GM12865 (cell line): Measurements from ENCODE around the gene TAS1R1.

Experiments used
- DNase-seq: peaks from one replicate; pipeline ENCODE4 v3.0.0; 2010; ENCODE audit warnings: low read depth
- H3K4me3 ChIP-seq: 2 replicates; pipeline ENCODE4 v1.5.1; 2011; ENCODE audit warnings: mild to moderate bottlenecking, low read depth, low read length, control low read depth
- TF ChIP-seq, protein P1 (sequence below): IDR thresholded peaks from 2 replicates; pipeline ENCODE4 v1.5.1; 2011; ENCODE audit warnings: low read length, control low read depth, low read depth, inconsistent platforms; ENCODE audit not compliant: insufficient read depth; ENCODE audit errors: missing control alignments

Gene TAS1R1

DNA sequence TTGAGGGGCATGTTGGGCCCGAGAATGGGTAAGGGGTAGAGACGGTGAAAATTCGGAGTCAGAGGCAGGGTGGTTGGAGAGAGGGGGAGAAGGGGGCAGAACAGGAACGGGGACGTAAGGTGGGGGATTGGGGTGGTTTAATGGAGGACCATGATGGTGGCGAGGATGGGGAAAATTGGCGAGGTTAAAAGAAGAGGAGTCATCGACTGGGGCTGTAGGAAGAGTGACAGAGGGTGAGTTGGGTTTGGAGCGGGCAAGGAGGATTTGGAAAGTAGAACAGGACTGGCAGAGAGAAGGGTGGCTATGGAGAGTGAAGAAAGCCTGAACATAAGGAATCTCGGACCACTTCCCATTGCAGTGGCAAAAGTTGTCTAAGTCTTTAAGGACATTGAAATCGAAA, 13.9 kb downstream of the TAS1R1 start:
- TF ChIP-seq, protein P1, sequence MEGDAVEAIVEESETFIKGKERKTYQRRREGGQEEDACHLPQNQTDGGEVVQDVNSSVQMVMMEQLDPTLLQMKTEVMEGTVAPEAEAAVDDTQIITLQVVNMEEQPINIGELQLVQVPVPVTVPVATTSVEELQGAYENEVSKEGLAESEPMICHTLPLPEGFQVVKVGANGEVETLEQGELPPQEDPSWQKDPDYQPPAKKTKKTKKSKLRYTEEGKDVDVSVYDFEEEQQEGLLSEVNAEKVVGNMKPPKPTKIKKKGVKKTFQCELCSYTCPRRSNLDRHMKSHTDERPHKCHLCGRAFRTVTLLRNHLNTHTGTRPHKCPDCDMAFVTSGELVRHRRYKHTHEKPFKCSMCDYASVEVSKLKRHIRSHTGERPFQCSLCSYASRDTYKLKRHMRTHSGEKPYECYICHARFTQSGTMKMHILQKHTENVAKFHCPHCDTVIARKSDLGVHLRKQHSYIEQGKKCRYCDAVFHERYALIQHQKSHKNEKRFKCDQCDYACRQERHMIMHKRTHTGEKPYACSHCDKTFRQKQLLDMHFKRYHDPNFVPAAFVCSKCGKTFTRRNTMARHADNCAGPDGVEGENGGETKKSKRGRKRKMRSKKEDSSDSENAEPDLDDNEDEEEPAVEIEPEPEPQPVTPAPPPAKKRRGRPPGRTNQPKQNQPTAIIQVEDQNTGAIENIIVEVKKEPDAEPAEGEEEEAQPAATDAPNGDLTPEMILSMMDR = no peak
- DNase-seq = no peak

DNA sequence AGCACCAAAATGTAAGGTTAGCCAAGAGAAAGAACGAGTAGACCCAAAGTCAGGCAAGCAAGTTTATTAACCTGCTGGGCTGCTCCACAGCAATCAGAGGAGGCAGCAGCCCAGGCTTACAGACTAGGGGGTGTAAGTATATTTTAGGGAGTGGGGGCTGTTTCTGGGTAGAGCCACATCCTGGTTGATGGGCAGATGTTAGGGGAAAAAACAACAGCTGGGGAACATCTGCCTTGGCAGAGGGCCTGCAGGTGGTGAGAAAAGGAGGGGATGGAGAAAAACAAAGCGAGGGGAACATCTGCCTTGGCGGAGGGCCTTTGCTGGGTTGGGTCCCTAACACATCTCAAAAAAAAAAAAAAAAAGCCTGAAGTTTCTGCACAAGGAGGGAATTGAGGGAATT, 15.0 kb downstream of the TAS1R1 start:
- H3K4me3 ChIP-seq = no peak overlapping the region
- TF ChIP-seq, protein P1 = no peak
- peak; percentile 37 for DNase-seq

More for the DNA sequence above, 13.9 kb downstream of the TAS1R1 start:
- no peak overlapping the region for H3K4me3 ChIP-seq

DNA sequence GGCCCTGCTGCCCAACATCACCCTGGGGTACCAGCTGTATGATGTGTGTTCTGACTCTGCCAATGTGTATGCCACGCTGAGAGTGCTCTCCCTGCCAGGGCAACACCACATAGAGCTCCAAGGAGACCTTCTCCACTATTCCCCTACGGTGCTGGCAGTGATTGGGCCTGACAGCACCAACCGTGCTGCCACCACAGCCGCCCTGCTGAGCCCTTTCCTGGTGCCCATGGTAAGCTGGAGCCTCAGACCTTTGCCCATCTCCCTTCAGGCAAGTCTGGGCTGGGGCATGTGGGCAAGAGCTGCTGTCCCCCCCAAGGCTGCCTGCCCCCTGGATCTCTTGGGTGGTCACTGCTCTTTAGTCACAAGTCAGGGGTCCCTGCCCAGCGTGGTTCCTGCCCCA, 15.9 kb downstream of the TAS1R1 start:
- TF ChIP-seq, protein P1 = no peak
- H3K4me3 ChIP-seq = no peak overlapping the region
- no peak for DNase-seq

DNA sequence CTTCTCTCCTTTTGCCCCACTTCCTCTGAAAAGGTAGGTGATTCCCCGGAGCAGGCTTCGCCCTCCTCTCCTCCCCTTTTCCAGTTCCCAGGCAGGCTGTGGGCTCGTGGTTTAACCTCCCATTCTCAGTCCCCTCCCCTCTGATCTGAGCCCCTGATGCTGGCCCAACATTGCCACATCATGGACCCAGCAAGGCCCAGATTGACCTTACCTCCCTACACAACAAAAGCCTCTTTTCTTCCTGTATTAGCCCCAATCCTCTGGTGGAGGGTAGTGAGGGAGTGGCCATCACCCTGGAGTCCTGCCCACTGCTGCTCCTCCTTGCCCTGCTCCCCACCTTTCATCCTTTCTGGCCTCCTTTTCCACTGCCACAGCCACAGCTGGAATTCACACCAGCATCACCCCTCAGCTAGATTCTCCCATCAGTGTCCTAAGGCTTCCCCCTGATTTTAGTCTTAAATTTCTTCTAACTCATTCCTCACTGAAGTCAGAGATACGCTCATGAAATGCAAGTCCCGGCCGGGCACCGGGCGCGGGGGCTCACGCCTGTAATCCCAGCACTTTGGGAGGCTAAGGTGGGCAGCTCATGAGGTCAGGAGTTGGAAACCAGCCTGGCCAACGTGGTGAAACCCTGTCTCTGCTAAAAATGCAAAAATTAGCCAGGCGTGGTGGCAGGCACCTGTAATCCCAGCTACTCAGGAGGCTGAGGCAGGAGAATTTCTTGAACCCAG, 17.7 kb downstream of the TAS1R1 start:
- no peak for DNase-seq
- TF ChIP-seq, protein P1 = no peak
- H3K4me3 ChIP-seq = no peak overlapping the region

DNA sequence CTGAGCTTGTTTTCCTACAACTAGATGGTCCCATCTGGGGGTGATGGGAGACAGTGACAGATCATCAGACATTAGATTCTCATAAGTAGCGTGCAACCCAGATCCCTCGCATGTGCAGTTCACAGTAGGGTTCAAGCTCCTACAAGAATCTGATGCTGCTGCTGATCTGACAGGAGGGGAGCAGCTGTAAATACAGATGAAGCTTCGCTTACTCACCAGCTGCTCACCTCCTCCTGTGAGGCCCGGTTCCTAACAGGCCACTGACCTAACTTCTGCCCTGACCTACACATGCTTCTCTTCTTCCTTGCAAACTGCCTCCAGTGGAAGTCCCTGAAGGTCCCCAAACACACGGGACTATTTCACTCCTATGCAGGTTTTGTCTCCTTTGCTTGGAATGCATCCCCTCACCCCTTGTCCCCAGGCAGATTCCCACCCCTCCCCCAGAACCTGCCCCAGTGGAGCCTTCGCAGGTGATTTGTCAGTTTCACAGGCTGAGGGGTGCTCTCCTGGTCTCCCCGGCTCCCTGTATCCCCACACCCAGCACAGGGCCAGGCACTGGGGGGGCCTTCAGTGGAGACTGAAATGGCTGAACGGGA, 19.0 kb downstream of the TAS1R1 start:
- TF ChIP-seq, protein P1 = no peak
- no peak for DNase-seq
- H3K4me3 ChIP-seq = no peak overlapping the region

DNA sequence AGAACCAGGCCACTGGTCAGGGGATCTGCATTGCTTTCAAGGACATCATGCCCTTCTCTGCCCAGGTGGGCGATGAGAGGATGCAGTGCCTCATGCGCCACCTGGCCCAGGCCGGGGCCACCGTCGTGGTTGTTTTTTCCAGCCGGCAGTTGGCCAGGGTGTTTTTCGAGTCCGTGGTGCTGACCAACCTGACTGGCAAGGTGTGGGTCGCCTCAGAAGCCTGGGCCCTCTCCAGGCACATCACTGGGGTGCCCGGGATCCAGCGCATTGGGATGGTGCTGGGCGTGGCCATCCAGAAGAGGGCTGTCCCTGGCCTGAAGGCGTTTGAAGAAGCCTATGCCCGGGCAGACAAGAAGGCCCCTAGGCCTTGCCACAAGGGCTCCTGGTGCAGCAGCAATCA, 19.7 kb downstream of the TAS1R1 start:
- DNase-seq = no peak
- TF ChIP-seq, protein P1 = no peak
- no peak overlapping the region for H3K4me3 ChIP-seq

DNA sequence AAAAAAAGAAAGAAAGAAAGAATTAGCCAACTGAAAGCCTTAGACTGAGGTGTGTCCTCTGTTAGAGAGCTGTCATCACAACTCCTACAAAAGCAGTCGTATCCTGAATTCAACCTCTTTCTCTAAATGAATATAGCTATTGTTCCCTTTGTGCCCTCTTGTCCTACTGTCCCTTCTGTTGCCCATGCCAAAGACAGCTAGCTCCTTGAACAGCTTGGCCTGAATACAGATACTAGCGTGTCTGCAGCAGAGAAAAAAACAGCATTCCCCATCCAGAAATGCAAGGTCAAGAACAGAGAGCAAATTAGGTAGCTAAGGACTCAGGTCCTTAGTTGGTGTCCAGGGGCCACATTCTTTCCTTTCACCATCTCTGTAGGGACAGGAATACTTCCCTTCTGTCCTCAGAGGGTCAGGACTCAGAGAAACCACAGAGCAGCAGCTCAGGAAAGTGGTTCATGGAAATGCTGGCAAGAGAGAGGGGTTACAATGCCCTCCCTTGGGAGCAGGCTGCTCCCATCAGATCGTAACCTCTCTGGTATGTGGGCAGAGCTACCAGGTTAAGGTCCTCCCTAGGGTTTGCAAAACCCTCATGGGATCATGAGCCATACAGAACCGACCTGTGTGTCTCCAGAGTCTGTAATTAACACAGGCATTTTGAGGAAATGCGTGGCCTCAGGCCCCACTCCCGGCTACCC, 22.9 kb downstream of the TAS1R1 start:
- DNase-seq = no peak
- TF ChIP-seq, protein P1 = no peak

More for the DNA sequence above, 22.9 kb downstream of the TAS1R1 start:
- H3K4me3 ChIP-seq = no peak overlapping the region
